H1 (cell line): ENCODE measurements around the gene PRKN. TPM values are rescaled to one million over a fixed set of nuclear protein-coding genes. Genes with fewer than 3 reads are reported as not detected.

Experiments
- EGR1 ChIP-seq: IDR thresholded peaks from 2 replicates; pipeline ENCODE4 v1.6.1; 2011; ENCODE audit warnings: low read depth, low read length, borderline replicate concordance
- SAP30 ChIP-seq: fragments of 300-600 bp; sonication (generic); IDR thresholded peaks from 2 replicates; pipeline ENCODE4 v1.7.1; 2012; ENCODE audit warnings: low read length, moderate library complexity, mild to moderate bottlenecking, inconsistent platforms; ENCODE audit not compliant: insufficient read depth, insufficient replicate concordance
- polyA plus RNA-seq, 7 experiments: library from polyadenylated mRNA; depleted of rRNA in 3 of 7; stranded (reverse) in 5 of 7; unstranded in 2 of 7; fragments of >200 nt in 5 of 7; fragments of 200-250 nt in 2 of 7; gene quantifications; 1 replicate in 5 of 7; 2 replicates in 1 of 7; 4 replicates in 1 of 7; pipeline versions ENCODE4 v1.2.1 to v1.2.3, GENCODE V29; 2011 to 2013; ENCODE audit warnings: missing spikeins in 2 of 7, mixed read lengths in 2 of 7
- total RNA-seq: library from RNA; stranded (reverse); fragmentation: NEBNext Ultra II Directional; extraction: Animal tissue kit (Norgen Biotek cat#: 25700); gene quantifications from 2 replicates; pipeline ENCODE4 v1.2.1, GENCODE V29; 2021
- TF ChIP-seq, protein P1 (sequence below), 3 experiments: IDR thresholded peaks; 1 replicate in 2 of 3; 2 replicates in 1 of 3; pipeline versions ENCODE4 v1.5.1 to v1.6.1; 2011; ENCODE audit warnings: low read length in 3 of 3, mild to moderate bottlenecking in 3 of 3, inconsistent platforms in 2 of 3, low read depth in 1 of 3, moderate library complexity in 1 of 3; ENCODE audit not compliant: insufficient read depth in 1 of 3; ENCODE audit errors: control extremely low read depth in 1 of 3
- TF ChIP-seq, protein P2 (sequence below): IDR thresholded peaks from 2 replicates; pipeline ENCODE4 v1.6.1; 2012; ENCODE audit warnings: low read length, inconsistent platforms

Gene PRKN
- total and polyA plus RNA-seq, 2 of the 8 experiments (the other 6 are each of a cell fraction or from before 2014, with no cell fraction given), result 0.13 to 0.29 TPM

DNA sequence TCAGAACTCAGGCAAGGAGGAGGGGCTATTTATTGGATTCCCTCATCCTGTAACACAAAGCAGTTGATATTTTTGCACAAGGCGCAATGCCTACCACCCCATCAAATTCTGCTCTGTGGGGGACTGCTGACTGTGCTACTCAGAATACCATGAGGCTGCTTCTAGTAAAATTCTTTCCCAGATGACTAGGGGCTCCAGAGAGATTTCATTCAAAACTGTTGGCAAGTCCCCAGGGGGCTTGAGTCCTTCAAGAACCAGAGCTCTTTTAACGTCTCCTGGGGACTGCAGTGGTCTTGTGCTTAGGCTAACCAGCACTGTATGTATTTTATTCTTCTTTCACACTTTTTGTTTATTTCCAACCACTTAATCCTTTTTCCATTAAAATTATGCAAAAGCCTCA, 1087.8 kb downstream of the PRKN start (continued):
- TF ChIP-seq, protein P1, sequence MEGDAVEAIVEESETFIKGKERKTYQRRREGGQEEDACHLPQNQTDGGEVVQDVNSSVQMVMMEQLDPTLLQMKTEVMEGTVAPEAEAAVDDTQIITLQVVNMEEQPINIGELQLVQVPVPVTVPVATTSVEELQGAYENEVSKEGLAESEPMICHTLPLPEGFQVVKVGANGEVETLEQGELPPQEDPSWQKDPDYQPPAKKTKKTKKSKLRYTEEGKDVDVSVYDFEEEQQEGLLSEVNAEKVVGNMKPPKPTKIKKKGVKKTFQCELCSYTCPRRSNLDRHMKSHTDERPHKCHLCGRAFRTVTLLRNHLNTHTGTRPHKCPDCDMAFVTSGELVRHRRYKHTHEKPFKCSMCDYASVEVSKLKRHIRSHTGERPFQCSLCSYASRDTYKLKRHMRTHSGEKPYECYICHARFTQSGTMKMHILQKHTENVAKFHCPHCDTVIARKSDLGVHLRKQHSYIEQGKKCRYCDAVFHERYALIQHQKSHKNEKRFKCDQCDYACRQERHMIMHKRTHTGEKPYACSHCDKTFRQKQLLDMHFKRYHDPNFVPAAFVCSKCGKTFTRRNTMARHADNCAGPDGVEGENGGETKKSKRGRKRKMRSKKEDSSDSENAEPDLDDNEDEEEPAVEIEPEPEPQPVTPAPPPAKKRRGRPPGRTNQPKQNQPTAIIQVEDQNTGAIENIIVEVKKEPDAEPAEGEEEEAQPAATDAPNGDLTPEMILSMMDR (IDR thresholded peaks at IDR 0.05; ENCODE audit: control extremely low read depth in 1 of 3, insufficient read depth in 1 of 3, low read depth in 1 of 3, low read length in 3 of 3), result no peak
- TF ChIP-seq, protein P2, sequence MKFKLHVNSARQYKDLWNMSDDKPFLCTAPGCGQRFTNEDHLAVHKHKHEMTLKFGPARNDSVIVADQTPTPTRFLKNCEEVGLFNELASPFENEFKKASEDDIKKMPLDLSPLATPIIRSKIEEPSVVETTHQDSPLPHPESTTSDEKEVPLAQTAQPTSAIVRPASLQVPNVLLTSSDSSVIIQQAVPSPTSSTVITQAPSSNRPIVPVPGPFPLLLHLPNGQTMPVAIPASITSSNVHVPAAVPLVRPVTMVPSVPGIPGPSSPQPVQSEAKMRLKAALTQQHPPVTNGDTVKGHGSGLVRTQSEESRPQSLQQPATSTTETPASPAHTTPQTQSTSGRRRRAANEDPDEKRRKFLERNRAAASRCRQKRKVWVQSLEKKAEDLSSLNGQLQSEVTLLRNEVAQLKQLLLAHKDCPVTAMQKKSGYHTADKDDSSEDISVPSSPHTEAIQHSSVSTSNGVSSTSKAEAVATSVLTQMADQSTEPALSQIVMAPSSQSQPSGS, result no peak
- TF ChIP-seq EGR1, result no peak
- no peak for TF ChIP-seq SAP30
